GM19455 (cell line): ENCODE results near the gene KCNQ1OT1.

Experiments used
- ATAC-seq: cut with Tn5 transposase; IDR thresholded peaks from one replicate; pipeline ENCODE4 v1.9.1; 2021; ENCODE audit not compliant: unreplicated experiment

Gene KCNQ1OT1

GRCh38 chr11:2722955-2723354 is 23.2 kb upstream of the KCNQ1OT1 start:
- no peak for ATAC-seq

GRCh38 chr11:2721210-2721916 is 21.6 kb upstream of the KCNQ1OT1 start:
- no peak for ATAC-seq

GRCh38 chr11:2719831-2720590 is 20.2 kb upstream of the KCNQ1OT1 start:
- ATAC-seq, result no peak

- ATAC-seq, result no peak
Measured at GRCh38 chr11:2718817-2719438, 19.1 kb upstream of the KCNQ1OT1 start.

- no peak for ATAC-seq
Measured at GRCh38 chr11:2717561-2718325, 17.9 kb upstream of the KCNQ1OT1 start.

- no peak for ATAC-seq
Measured at GRCh38 chr11:2716376-2717095, 16.7 kb upstream of the KCNQ1OT1 start.

- no peak for ATAC-seq
Measured at GRCh38 chr11:2715716-2716350, 16.0 kb upstream of the KCNQ1OT1 start.

- no peak for ATAC-seq
Measured at GRCh38 chr11:2714871-2715270, 15.1 kb upstream of the KCNQ1OT1 start.

GRCh38 chr11:2714463-2714800 is 14.6 kb upstream of the KCNQ1OT1 start:
- ATAC-seq, result no peak

GRCh38 chr11:2713661-2714462 is 14.1 kb upstream of the KCNQ1OT1 start:
- no peak for ATAC-seq

- no peak for ATAC-seq
Measured at GRCh38 chr11:2713094-2713493, 13.3 kb upstream of the KCNQ1OT1 start.

- no peak for ATAC-seq
Measured at GRCh38 chr11:2711161-2711560, 11.4 kb upstream of the KCNQ1OT1 start.

- ATAC-seq, result no peak
Measured at GRCh38 chr11:2709429-2709828, 9.6 kb upstream of the KCNQ1OT1 start.

- ATAC-seq, result no peak
Measured at GRCh38 chr11:2708757-2709281, 9.0 kb upstream of the KCNQ1OT1 start.

GRCh38 chr11:2708151-2708581 is 8.4 kb upstream of the KCNQ1OT1 start:
- ATAC-seq, result no peak

GRCh38 chr11:2707736-2708135 is 7.9 kb upstream of the KCNQ1OT1 start:
- no peak for ATAC-seq

- ATAC-seq, result no peak
Measured at GRCh38 chr11:2706321-2706720, 6.5 kb upstream of the KCNQ1OT1 start.

- ATAC-seq, result no peak
Measured at GRCh38 chr11:2704896-2705606, 5.3 kb upstream of the KCNQ1OT1 start.

- ATAC-seq, result no peak
Measured at GRCh38 chr11:2704356-2704755, 4.6 kb upstream of the KCNQ1OT1 start.
